Measurements from ENCODE around the gene WNK1. TPM values are rescaled to one million over a fixed set of nuclear protein-coding genes. Genes with fewer than 3 reads are reported as not detected.

WNK1 gene
- total RNA-seq, 1 donor from 2014 or later = 203 TPM

- DNase-seq (ENCODE audit: low spot score) = no peak
Observed at GRCh38 chr12:951176-951575, 198.8 kb downstream of the WNK1 start.

DNA sequence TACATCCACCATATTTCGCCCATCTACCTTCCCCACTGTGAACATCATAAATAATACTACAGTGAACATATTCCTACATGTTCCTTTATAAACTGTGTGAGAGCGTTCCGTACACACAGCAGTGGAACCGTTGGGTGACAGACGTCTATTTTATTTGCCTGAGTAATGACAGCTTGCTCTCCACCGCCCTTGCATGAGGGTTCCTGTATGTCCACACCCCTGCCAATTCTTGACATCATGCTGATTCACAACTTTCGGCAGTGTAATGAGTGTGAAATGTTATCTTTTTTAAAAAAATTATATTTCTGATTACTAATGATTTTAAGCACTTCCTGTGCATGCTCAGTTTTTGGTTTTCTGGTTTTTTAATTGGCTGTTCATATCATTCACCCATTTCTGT lies 201.4 kb downstream of the WNK1 start:
- DNase-seq (ENCODE audit: low spot score) = no peak

- no peak for DNase-seq (ENCODE audit: low spot score)
Observed at GRCh38 chr12:954741-955140, 202.4 kb downstream of the WNK1 start.

DNA sequence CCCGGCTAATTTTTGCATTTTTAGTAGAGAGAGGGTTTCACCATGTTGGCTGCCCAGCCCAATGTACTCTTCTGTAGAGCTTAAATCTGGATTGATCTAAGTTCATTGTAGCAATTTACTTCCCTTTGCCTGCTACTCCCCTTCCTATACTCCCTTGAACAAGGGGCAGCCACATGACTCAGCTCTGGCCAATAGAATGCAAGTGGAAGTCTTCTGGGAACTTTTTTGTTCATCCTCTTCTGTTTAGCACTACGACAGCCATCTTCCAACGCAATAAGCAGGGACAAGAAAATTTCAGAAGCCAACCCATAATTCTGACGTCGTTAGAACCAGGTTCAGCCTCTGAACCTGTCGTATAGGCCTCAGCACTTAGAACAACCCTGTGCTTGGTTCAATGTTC lies 203.6 kb downstream of the WNK1 start:
- no peak for DNase-seq (ENCODE audit: low spot score)

DNA sequence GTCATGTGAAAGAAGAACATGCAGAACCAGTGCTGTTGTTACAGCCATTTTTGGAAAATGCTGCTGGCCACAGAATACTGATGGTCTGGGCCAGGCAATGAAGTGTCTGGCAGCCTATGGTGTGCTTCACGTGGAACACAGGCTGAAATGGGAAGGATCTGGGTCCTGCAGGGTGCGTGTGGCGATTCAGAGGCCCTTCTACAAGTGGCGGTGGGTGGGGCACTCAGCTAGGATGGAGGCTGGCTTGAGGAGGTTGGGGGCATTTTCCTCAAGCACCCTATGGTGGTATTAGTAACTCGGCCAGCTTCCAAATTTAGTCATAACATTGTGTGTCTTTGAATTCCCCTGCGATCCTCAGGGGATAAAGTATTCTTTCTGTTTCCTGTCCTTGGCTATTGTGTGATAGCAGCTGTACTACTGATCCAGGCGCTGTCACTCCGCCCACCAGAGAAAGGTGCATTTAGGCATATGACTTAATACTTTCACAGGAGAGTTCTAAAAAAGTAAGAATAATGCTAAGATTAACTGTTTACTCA lies 206.3 kb downstream of the WNK1 start:
- DNase-seq (ENCODE audit: low spot score) = no peak

Other genes starting within 250 kb of the WNK1 start
- gene NINJ2, start 89.1 kb upstream of the WNK1 start, total RNA-seq = 4.9 TPM
- gene RAD52, start 197.1 kb downstream of the WNK1 start, total RNA-seq = 24.0 TPM
- gene ERC1, start 238.6 kb downstream of the WNK1 start, total RNA-seq = 99.2 TPM